Mononuclear cell (primary cell): Measurements from ENCODE around the gene TGFBRAP1. TPM values are rescaled to one million over a fixed set of nuclear protein-coding genes. Genes with fewer than 3 reads are reported as not detected.

ENCODE experiments used
- H3K27me3 ChIP-seq: 2 replicates; pipeline ENCODE4 v1.6.0; 2011; ENCODE audit warnings: low read length, control low read depth; ENCODE audit not compliant: insufficient read depth
- H3K4me1 ChIP-seq: 2 replicates; pipeline ENCODE4 v1.5.1; 2011; ENCODE audit warnings: mild to moderate bottlenecking, low read length, control low read depth; ENCODE audit not compliant: insufficient read depth
- H3K4me3 ChIP-seq: 2 replicates; pipeline ENCODE4 v1.5.1; 2011; ENCODE audit warnings: mild to moderate bottlenecking, low read length, moderate library complexity
- H3K9me3 ChIP-seq: 2 replicates; pipeline ENCODE4 v1.5.1; 2011; ENCODE audit warnings: low read depth, mild to moderate bottlenecking, control low read depth, low read length
- total RNA-seq: library from RNA; depleted of rRNA; stranded (reverse); fragments of >200 nt; gene quantifications from one replicate; pipeline ENCODE4 v1.2.3, GENCODE V29; 2012

Gene TGFBRAP1
- total RNA-seq, 1 donor, result 21.5 TPM

DNA sequence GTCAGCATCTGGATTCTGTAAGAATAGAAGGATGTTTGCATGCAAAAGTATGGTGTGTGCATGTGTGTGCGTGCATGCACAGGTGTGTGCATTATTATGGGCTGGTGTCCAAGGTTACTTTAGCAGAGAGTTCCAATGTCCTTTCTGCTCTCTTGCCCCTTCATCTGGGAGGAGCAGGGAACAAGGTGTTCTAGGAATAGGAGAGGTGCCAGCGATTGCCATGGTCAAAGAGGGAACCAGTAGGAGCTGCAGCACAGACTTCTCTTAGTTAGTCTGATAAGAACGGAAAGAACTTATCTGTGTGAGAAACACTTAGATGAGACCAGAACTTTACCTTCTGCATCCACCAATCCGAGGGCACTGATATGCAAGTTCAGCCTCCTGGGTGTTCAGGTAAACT, 79.6 kb downstream of the TGFBRAP1 start:
- no peak overlapping the region for H3K4me3 ChIP-seq
- H3K27me3 ChIP-seq, result no peaks in the 10 kb centered on the region

DNA sequence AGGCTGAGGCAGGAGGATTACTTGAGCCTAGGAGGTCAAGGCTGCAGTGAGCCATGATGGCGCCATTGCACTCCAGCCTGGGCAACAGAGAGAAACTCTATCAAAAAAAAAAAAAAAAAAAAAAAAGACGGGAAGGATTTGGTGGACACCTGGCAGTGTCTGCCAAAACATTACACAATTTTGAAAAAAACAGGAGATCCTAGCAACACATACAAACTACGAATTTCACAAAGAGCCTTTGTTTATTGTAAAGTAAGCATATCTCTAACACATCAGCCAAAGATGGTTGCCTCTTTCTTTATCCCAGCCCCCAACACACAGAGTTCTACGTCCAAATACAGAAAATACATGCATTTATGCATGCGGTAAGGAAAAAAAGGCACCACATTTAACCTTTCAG, 80.4 kb downstream of the TGFBRAP1 start:
- Histone ChIP-seq H3K9me3 (no peaks in the 10 kb centered on the region), H3K4me3 (no peak overlapping the region), H3K27me3 (no peaks in the 10 kb centered on the region), H3K4me1 (no peaks in the 10 kb centered on the region)

More for the DNA sequence above, 79.6 kb downstream of the TGFBRAP1 start:
- Histone ChIP-seq H3K4me1 (no peaks in the 10 kb centered on the region), H3K9me3 (no peaks in the 10 kb centered on the region)

DNA sequence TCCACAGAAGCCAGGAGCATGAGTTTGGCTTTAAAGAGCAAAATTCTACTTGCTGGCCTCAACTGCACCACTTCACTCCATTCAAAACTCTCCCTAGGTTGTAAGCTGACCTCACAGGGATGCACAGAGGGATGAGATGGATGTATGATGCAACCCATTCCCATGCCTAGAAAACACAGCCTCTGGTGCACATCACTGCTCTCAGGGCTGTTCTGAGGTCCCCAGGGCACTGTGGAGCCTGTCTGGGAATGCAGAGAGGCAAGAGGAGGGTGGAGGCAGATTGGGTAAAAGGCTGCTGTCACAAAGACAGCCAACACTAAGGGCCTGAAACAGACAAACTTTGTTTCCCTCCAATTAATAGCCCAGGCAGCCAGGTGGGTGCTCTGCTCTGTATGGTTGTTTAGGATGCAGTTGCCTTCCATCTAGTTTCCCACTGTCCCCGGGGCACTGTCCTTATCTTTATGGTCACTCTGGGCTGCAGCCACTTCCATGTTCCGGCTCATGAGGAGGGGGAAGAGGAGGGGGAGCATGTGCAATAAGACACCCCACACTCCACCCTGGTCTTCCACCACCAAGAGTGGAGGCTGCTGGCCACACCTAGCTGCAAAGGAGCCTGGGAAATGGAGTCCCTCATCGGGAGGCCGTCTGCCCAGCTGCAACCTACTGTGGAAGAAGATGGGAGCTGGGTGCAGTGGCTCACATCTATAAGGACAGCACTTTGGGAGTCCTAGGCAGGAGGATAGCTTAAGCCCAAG, 81.0 kb downstream of the TGFBRAP1 start:
- no peak overlapping the region for H3K4me3 ChIP-seq
- H3K9me3 ChIP-seq, result no peaks in the 10 kb centered on the region
- H3K27me3 ChIP-seq, result no peaks in the 10 kb centered on the region
- no peaks in the 10 kb centered on the region for H3K4me1 ChIP-seq

GRCh38 chr2:105244451-105244850, 85.1 kb downstream of the TGFBRAP1 start:
- H3K4me1 ChIP-seq, result no peaks in the 10 kb centered on the region
- no peak overlapping the region for H3K4me3 ChIP-seq

GRCh38 chr2:105243961-105244360, 85.6 kb downstream of the TGFBRAP1 start:
- no peaks in the 10 kb centered on the region for H3K9me3 ChIP-seq
- no peak overlapping the region for H3K4me3 ChIP-seq
- no peaks in the 10 kb centered on the region for H3K27me3 ChIP-seq
- H3K4me1 ChIP-seq, result no peaks in the 10 kb centered on the region

More at GRCh38 chr2:105244451-105244850, 85.1 kb downstream of the TGFBRAP1 start:
- Histone ChIP-seq H3K27me3 (no peaks in the 10 kb centered on the region), H3K9me3 (no peaks in the 10 kb centered on the region)

- no peaks in the 10 kb centered on the region for H3K9me3 ChIP-seq
- peaks cover 2% of the 10 kb centered on the region for H3K27me3 ChIP-seq
- no peak overlapping the region for H3K4me3 ChIP-seq
- H3K4me1 ChIP-seq, result peaks cover 1% of the 10 kb centered on the region
Observed at GRCh38 chr2:105242286-105242993, 87.1 kb downstream of the TGFBRAP1 start.

DNA sequence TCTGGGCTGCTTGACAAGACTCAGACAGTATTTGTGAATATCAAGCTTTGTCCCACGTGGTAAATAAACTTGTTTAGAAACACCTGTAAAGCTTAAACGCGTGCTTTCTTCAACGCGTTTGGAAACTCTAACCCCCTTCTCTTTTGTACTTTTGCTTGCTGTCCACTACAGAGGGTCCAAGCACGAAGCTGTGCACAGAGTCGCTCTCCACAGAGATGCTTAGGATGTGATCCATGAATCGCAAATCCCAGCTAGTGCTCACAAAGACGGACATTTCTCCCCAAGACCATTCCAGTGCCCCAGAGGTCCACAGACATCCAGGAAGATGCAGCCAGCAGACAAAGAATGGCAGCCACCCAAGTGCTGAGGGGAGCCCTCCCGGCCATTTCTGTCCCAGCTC, 88.1 kb downstream of the TGFBRAP1 start, which contains the start of gene GPR45:
GPR45 (plus strand) TSS at position 301 of the 400 bp plus-strand sequence. CDS start 116 bp downstream, outside the sequence.
- Histone ChIP-seq H3K4me3 (no peak within 1 kb of the TSS), H3K4me1 (peaks cover 5% of the 10 kb centered on the region), H3K27me3 (peaks cover 3% of the 10 kb centered on the region), H3K9me3 (no peaks in the 10 kb centered on the region)

GRCh38 chr2:105239924-105240323, 89.6 kb downstream of the TGFBRAP1 start:
- H3K27me3 ChIP-seq, result peaks cover 3% of the 10 kb centered on the region
- H3K4me3 ChIP-seq, result no peak overlapping the region
- H3K4me1 ChIP-seq, result peaks cover 5% of the 10 kb centered on the region
- H3K9me3 ChIP-seq, result no peaks in the 10 kb centered on the region

GRCh38 chr2:105238664-105239240, 90.8 kb downstream of the TGFBRAP1 start:
- Histone ChIP-seq H3K27me3 (peaks cover 3% of the 10 kb centered on the region), H3K4me3 (no peak overlapping the region), H3K4me1 (peaks cover 5% of the 10 kb centered on the region), H3K9me3 (no peaks in the 10 kb centered on the region)

DNA sequence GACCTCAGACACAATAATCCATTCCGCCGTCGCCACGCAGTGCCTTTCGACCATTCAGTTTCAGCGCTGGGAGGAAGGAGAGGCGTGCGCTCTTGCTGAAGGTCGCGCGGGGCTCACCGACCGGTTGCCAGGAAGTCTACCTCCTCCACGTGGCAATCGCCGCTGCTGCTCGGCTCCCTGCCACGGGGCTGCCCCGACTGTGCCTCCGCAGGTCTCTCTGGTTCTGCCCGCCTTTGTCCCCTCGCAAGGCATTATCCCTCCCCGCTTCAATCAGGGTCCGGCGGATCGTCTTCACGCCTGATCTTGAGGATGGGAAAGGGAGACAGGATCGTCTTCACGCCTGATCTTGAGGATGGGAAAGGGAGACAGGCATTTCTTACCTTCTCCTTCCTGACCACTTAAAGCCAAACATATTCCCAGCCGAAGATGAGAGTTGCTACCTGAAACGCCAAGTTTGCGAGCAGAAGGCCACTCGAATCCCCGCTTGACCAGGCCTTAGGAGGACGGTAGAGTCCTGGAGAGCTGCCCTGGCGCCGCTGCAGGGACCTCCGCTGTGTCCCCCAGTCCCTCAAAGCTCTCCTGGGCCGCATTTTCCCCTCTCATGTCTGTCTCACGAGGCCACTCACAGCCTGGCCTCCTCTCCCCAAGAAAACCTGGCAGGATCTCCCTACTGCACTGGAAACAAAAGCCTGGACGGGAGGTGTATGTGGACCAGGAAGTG, 92.3 kb downstream of the TGFBRAP1 start:
- no peak overlapping the region for H3K4me3 ChIP-seq
- H3K27me3 ChIP-seq, result peaks cover 3% of the 10 kb centered on the region
- peaks cover 5% of the 10 kb centered on the region for H3K4me1 ChIP-seq
- no peaks in the 10 kb centered on the region for H3K9me3 ChIP-seq

DNA sequence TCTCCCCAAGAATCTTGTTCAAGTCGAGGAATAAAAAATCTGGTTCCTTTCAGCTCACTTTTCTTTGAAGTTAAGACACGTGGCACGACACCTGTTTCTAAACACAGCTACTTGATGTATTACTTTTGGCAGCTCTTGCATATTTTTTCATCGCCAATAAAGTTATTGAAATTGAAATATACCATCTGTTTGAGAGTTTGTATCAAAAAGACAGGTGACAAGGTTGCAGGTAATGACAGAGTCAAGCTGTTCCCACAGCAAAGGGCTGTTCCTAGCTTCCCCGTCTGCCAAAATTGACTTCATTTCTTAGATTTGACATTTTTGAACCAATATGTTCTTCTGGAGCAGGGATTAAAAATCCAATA, 93.5 kb downstream of the TGFBRAP1 start:
- Histone ChIP-seq H3K9me3 (no peaks in the 10 kb centered on the region), H3K4me1 (peaks cover 5% of the 10 kb centered on the region), H3K4me3 (no peak overlapping the region), H3K27me3 (peaks cover 3% of the 10 kb centered on the region)

- H3K9me3 ChIP-seq, result no peaks in the 10 kb centered on the region
Observed at GRCh38 chr2:105235388-105236059, 94.0 kb downstream of the TGFBRAP1 start.

DNA sequence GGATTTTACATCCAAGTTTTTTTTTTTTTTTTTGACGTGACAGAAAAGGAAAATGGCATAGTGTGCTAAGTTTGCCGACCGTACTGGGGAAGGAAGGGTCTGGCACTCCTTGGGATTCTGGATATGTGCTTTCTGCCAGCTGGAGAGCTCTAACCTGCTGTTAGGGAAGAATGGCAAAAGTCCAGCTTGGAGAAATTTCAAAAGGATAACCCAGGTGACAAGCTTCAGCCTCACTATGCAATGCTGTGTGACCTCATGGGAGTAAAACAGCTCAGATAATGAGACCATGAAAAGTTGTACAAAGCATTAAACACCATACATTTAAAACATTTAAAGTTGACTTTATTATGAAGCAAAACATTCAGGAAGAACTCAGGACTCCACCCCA, 98.3 kb downstream of the TGFBRAP1 start:
- H3K27me3 ChIP-seq, result no peaks in the 10 kb centered on the region
- no peak overlapping the region for H3K4me3 ChIP-seq
- H3K4me1 ChIP-seq, result no peaks in the 10 kb centered on the region

More at GRCh38 chr2:105235388-105236059, 94.0 kb downstream of the TGFBRAP1 start:
- Histone ChIP-seq H3K4me1 (peaks cover 5% of the 10 kb centered on the region), H3K27me3 (peaks cover 3% of the 10 kb centered on the region), H3K4me3 (no peak overlapping the region)

DNA sequence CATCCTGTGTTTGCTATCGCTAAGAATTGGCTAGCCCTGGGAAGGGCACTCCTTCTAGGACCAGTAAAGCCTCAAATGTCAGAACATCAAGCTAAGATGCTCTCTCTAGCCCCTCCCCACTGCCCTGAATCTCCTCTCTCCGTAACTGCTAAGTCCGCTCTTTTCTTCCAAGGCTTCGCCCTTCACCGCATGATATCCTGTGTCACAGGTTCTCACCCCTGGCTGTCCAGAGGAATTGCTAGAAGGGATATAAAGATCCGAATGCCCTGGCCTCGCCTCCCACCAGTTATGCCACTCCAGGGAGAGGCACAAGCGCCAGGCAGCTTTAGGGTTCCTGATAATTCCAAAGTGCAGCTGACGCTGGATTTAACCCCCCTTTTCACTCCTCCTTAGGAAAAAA, 105.1 kb downstream of the TGFBRAP1 start:
- Histone ChIP-seq H3K9me3 (no peaks in the 10 kb centered on the region), H3K4me1 (no peaks in the 10 kb centered on the region), H3K4me3 (no peak overlapping the region), H3K27me3 (no peaks in the 10 kb centered on the region)

More for the DNA sequence above, 98.3 kb downstream of the TGFBRAP1 start:
- H3K9me3 ChIP-seq, result no peaks in the 10 kb centered on the region
